ENCODE measurements around the gene LCN1.

Gene LCN1

DNA sequence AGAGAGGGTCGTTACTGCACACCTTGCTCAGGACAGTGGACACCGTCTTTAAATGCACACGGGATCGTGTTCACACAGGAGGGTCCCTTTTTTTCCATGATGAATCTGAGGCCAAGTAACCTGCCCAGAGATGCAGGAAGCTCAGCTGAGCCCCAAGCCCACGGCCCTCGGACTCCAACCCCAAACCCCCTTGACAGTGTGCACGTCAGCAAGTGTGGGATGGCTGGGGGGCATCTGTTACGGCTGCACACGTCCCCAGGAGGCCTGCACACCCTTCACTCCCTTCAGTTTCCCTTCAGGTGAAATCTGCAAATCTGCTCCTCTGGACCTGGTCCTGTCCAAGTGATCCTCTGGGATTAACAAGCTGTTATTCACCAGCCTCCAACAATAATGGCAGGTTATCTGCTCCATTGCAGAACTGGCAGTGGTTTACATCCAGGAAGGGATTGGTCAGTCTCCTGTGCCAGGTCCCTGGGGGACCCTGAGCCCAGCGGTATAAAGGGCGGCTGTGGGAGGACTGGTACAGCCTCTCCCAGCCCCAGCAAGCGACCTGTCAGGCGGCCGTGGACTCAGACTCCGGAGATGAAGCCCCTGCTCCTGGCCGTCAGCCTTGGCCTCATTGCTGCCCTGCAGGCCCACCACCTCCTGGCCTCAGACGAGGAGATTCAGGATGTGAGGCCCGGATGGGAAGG lies at the start of gene LCN1:
LCN1 (plus strand) TSS at position 525 of the 692 bp plus-strand sequence; CDS start at position 583, 58 bp downstream.
- in situ Hi-C loops (cut with HindIII; ENCODE audit: low sequenced_read_pairs): no loop called here

DNA sequence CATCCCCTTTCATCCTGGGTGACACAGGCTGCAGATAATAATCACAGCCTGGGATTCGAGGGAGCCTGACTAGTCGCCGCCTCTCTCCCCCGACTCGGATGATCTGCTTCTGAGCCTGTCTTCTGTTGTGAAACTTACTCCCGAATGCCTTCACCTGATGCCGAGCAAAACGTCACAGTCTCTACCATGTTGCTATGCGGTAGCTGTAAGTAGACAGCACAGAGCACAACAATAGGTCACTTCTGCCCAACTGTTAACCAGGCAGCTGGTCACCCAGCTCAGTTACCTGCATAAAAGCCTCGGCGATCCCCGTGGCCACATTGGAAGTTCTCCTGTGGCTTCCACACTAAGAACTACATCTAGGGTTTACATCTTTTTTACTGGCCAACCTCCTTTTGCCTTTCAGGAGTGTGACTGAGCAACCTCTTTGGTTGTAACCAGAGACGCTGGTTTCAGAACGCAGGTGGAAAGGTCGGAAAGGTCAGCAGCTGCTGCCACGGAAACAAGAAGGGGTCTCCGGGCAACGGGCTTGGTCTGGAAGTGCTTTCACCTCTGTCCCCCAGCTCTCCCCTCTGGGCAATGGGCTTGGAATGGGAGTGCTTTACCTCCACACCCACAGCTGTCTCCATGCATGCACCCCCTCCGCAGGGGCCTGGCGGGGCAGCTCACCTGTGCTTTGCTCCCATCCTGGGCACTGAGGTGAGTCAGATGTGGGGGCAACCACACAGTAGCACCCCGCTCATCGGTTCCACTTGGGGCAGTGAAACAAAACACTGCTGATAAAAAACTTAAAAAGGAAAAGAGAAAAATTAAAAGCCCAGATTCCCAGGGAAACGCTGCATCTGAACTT lies 49.2 kb upstream of the LCN1 start:
- in situ Hi-C loops (cut with HindIII; ENCODE audit: low sequenced_read_pairs): no loop called here

DNA sequence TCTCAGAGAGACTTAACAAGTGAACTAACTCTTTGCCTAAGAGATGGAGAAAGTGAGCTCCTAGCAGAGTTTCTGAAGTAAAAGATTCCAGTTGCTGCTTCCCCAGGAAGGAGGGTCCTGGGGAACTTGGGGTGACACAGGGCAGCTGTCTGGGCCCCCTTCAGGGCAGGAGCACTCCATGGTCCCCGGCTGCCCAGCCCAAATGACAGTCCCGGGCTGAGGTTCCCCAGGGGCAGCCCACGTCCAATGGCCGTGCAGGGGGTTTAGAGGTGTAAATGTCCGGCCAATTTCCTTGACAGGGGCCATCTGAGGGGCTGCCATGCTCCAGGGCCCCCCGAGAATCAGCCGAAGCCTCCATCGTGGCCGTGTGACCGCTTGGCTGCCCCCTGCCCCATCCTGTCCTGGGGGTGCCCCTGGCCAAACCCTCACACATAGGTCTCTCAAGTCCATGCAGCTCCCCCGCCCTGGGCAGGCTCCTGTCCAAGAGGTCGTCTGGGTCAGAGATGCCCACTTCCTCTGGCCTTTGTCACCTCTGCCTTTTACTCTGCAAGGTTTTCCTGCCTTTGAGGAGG lies 47.2 kb upstream of the LCN1 start:
- in situ Hi-C loops (cut with HindIII; ENCODE audit: low sequenced_read_pairs): no loop called here

DNA sequence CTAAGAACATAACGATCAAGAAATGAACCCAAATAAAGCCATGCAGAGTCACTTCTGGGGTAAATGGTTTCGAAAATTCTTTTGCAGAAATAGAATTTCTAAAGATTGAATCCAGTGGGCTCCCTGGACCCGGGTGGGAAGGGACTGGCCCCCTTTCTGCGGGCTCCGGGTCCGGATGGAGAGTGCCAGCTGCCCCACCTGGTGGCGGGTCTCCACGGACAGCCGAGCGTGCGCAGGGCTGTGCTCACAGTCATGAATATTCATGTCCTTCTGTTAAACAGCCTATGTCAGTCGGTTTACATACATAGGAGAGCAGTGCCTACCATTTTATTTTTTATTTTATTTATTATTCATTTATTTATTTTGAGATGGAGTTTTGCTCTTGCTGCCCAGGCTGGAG lies 46.3 kb upstream of the LCN1 start:
- in situ Hi-C loops (cut with HindIII; ENCODE audit: low sequenced_read_pairs): no loop called here

DNA sequence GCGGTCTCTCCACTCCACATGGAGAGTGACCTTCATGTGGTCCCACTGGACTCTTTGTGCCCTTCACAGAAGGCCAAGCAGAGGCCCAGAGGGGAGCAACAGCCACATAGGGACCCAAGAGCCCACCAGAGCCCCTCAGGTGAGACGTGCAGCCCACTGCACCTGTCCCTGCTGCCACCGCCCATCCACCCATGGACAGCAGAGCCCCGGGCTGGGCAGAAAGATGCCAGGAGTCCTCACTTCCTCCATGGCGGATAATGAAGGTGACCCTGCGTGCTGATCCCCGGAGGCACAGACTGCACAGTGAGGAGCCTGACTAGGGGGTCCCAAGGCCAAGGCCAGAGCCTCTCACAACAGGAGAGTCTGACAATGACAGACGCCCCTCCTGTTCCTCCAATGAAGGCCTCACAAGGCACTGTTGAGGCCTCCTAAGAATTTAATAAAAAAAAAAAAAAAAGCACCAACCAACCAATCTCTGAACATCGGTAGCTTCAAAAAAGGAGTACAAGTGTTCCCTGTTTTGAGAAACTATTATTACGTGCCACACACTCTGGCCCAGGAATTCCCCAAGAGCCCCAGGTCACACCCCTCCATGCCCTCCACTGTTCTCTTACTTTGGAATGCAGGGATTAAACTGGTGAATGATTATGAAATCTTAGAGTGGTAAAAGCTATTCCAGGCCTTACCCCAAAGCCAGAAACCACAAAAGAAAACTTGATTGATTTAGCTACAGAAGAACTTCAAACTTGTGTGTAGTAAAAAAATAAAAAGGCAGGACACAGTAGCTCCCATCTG lies 44.5 kb upstream of the LCN1 start:
- in situ Hi-C loops (cut with HindIII; ENCODE audit: low sequenced_read_pairs): no loop called here

DNA sequence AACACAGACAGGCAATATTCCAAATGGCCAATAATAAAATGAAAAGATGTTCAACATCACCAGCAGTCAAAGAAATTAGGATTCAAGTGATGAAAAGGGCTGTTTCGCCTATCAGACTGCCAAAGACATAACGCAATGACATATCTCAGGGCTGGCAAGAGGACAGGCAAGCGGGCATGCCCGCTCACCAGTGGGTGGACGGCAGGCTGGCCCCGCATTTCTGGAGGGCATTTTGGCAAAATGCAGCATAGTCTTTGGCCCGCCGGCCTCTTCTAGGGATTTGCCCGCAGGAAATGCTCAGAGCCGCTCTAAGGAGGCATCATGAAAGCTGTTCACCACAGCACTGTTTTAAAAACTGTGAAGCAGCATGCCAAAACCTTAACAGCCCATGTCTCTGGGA lies 43.0 kb upstream of the LCN1 start:
- in situ Hi-C loops (cut with HindIII; ENCODE audit: low sequenced_read_pairs): no loop called here

DNA sequence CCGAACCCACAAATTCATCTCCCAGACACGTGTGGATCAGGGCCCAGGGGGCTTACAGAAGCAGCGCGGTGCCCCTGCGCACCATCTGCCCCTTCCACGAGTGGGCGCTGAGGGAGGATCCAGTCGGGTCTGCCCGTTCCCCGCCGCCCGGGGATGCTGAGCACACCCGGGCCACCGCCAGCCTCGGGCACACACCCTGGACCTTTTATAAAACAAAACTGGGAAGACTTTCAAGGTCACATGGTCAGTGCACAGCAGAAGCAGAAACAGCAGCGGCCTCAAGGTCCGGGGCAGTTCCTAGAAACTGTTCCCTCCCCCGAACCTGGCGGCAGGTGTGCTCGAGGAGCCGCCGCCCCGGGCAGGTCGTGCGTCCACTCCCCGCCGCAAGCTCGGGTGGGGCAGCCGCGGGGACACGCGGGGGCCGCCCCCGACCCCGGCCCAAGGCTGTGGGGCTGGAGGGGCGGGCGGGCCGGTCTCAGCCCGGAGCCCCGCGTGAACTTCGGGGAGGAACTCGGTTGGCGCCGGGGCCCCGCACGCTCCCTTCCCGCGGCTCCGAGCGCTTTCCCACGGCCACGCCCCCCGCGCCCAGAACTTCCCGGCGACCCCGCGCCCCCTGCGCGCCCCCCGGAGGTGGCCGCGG lies 42.3 kb upstream of the LCN1 start:
- in situ Hi-C loops (cut with HindIII; ENCODE audit: low sequenced_read_pairs): no loop called here

DNA sequence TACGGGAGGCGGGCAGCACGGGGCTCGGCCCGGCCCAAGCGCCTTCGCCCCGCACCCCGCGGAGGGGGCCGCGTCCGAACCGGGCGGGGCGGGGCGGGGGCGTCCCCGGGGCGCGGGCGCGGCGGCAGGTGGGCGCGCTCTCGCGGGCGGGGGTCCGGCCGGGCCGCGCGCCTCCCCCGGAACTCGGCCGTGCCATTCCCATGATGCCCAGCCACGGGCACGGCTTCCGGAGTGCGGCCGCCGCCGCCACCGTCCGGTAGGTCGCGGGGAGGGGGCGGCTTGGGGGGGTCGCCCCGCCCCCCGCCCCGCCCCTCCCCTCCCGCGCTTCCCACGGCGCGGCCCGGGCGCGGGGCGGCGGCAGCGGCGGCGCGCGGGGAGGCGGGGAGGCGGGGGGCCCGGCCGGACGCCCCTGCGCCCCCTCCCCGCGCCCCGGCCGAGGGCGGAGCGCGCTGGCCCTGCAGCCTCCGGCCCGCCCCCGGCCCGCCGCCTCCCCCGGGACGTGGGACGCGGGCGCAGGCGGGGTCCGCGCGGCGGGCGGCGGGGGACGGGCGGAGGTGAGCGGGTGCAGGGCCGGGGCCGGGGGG lies 41.7 kb upstream of the LCN1 start, which contains the start of gene PPP1R26:
PPP1R26 (plus strand) TSS at position 314 of the 584 bp plus-strand sequence. CDS start 4,729 bp downstream, outside the sequence.
- in situ Hi-C loops (cut with HindIII; ENCODE audit: low sequenced_read_pairs): no loop called here

DNA sequence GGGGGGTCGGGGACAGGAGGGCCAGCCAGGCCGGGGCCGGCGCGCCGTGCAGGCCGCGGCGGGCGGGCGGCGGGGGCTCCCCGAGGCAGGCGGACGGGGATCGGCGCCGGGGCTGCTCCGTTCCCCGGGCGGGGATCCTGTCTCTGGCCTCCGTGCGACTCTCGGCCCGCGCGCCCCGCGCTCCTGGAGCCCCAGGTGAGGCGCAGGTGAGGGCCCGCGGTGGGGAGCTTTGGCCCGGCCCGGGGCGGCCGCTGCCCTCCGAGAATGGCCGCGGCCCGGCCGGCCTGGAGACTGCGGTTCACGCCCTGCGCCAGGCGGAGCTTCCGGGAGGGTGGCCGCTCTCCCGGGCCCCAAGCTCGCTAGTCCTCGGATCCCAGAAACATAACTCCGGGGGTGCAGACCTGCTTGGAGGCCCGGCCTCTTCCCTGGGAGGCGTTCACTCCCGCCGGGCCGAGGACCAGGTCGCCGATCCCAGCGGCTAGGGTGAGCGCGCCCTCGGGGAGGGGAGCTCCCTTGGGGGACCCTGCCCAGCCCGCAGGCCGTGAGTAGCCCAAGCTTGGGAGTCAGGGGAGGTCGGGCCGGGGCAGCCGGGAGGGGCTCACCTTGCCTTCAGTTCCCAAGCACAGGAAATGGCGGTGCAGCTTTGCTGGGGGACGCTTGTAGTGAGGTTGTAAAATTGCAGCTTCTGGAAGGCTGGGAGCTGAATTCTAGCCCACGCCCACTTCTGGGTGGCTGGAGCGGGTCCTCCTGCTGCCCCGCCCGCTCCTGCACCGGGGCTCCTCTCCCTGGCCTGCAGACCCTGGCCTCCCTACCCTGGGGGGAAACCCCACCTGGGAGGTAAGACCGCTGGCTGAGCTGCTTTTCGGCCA lies 40.9 kb upstream of the LCN1 start:
- in situ Hi-C loops (cut with HindIII; ENCODE audit: low sequenced_read_pairs): no loop called here

DNA sequence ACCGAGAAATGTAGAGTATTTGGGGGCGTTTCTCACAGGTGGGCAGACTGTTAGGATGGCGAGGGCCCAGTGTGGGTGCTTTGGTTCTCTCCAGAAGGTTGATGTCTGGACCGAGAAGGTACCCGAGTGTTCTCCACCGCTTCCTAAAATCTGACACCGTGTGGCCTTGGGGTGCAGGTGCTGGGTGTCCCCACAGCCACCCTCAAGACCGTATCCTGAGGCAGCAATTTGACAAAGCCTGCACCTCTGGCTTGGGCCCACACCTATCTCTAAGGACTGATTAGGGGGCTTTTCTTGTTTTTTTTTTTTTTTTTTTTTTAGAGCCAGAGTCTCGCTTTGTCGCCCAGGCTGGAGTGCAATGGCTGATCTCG lies 40.3 kb upstream of the LCN1 start:
- in situ Hi-C loops (cut with HindIII; ENCODE audit: low sequenced_read_pairs): no loop called here

DNA sequence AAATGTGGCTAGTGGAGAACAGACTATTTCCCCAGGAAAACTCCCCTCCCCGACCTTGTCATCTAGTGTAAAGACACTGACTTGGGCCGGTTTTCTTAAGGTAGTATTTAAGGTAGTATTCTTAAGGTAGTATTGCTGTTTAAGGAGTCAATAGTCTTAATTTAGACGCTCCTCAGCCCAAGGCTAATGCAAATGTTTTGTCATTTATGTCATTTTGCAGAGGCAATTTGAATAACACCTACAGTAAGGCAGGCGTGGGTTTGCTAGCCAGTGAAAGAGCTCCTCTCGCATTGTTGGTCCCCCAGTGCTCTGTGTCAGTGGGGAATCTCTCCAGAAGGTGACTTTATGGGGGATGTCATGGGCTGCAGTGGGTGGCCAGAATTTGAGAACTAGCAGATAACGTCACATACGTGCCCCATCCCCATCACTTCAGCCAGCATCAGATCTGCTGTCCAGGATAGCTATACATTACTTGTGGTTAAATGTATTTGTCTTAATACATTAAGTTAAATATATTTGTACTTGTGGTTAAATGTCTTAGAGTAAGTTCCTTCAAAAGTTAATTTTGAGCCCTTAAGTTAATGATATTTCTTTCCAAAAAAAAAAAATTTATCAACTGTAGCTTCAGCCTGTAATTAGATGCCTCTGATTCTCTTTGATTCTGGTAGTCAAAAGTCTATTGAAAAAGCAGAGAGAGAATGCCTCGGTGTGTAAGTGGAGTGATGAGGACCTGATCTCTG lies 39.1 kb upstream of the LCN1 start:
- in situ Hi-C loops (cut with HindIII; ENCODE audit: low sequenced_read_pairs): no loop called here

DNA sequence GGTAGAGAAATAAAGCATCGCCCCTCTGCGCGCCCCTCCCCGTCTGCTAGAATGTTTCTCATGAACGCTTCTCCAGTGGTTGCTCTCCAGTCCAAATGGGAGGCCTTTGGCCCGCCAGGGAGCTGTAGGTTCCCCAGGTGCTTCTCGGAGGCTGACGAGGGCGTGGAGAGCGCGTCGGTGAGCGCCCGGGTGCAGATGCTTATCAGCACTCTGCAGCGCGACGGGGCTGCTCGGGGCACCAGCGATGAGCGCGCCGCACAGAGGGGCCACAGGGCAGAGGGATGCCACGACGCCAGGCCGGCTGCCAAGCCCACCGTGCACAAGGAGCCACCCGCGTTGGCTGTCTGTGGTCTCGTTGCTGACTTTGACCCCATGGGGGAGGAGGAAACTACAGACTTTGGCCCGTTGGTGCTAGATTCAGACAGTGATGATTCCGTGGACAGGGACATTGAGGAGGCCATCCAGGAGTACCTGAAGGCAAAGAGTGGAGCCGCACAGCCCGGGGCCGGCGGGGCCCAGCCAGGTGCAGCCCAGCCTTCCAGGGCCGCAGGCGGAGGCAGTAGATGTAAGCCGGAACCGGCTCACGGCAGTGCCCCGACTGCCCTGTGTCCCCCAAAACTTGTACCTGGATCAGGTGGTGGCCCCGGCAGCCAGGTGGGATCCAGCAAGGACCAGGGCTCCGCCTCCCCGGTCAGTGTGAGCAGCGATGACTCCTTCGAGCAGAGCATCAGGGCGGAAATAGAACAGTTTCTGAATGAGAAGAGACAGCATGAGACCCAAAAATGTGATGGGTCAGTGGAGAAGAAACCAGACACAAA lies 36.6 kb upstream of the LCN1 start:
- in situ Hi-C loops (cut with HindIII; ENCODE audit: low sequenced_read_pairs): no loop called here

DNA sequence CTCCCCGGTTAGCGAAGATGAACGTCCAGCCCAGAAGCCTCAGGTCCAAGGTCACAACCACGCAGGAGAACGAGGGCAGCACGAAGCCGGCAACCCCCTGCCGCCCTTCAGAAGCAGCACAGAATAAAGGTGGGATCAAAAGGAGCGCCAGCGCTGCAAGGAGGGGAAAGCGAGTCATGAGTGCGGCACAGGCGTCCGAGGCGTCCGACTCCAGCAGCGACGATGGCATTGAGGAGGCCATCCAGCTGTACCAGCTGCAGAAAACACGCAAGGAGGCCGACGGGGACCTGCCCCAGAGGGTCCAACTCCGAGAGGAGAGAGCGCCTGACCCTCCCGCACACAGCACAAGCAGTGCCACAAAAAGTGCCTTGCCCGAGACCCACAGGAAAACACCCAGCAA lies 35.9 kb upstream of the LCN1 start:
- in situ Hi-C loops (cut with HindIII; ENCODE audit: low sequenced_read_pairs): no loop called here

DNA sequence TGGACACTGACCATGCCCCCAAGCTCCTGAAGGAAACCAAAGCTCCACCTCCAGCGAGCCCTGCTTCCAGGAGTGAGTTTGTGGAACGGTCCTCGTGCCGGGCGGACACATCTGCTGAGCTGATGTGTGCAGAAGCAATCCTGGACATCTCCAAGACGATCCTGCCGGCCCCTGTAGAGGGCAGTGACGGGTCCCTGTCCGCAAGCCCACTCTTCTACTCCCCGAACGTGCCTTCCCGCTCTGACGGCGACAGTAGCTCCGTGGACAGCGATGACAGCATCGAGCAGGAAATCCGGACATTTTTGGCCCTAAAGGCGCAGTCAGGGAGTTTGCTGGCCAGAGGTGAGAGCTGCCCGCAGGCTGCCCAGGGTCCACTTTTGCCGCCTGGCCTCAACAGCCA lies 35.4 kb upstream of the LCN1 start:
- in situ Hi-C loops (cut with HindIII; ENCODE audit: low sequenced_read_pairs): no loop called here

DNA sequence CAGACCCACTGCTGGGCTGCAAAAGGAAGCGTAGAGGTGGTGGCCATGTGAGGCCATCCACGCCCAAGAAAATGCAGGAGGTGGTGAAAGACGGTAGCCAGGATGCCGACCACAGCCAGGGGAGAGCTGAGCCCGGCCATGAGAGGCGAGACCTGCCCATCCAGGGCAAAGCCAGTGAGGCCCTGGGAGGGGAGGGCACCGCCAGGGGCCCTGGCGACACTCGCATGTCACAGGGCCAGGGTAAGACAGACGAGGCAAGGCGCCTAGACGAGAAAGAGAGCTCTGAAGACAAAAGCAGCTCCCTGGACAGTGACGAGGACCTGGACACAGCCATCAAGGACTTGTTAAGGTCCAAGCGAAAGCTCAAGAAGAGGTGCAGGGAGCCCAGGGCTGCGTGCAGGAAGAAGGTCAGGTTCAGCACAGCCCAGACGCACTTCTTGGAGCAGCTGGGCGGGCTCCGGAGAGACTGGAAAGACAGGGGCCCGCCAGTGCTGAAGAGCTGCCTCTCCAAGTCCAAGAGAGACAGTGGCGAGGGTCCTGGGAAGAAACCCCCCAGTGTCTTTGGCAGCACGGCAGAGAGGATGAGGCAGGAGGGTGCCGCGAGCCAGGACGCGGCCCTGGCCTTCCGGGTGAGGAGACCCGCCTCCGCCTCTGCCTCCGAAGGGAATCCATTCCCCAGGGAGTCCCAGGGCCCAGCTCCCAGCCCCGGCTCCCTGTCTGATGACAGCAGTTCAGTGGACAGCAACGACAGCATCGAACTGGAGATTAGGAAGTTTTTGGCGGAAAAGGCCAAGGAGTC lies 34.8 kb upstream of the LCN1 start:
- in situ Hi-C loops (cut with HindIII; ENCODE audit: low sequenced_read_pairs): no loop called here

DNA sequence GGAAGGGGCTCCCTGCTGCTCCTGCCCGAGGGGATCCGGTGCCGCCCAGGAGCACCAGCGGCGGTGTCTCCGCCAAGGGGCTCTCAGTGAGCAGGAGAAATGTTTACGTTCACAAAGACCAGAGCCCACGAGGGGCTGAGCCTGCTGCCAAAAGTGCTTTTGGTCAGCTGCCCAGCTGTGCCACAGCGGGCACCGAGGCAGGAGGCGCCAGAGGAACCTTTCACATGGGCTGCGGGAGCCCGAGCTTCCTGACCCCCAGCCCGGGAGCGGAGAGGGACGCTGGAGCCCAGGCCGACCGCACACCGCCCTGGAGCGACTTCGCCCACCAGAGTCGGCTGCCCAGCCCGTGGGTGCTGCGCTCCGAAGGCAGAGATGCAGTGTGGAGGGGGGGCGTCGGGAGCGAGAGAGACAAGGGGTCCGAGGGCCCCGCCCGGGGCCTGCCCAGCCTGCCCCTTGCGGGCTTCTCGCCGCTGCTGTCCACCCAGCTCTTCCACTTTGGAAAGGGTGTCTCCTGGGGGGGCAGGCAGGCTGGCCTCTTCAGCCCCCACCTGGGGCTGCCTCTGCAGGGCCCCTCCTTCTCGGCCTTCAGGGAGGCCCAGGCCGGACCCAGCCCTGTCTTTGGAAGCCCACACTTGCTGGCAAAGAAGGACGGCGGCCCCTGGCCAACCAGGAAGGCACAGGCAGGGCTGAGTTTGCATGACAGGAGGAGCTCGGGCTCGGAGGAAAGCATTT lies 33.8 kb upstream of the LCN1 start:
- in situ Hi-C loops (cut with HindIII; ENCODE audit: low sequenced_read_pairs): no loop called here

DNA sequence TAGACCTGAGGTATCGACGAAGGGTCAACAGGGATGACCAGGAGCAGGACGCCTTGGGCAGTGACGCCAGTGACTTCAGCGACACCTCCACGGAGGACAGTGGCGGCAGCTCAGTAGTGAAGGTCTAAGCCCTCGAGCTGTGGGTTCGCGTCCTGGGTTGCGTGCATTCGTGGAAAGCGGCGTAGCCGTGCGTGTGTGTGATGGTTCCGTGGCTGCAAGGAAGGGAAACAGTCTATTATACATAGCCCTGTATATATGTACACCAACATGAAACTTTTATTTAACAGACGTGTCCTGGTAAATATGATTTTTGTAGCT lies 33.3 kb upstream of the LCN1 start:
- in situ Hi-C loops (cut with HindIII; ENCODE audit: low sequenced_read_pairs): no loop called here

Data from endothelial cell of hepatic sinusoid (primary cell).